Endodermal cell (in vitro differentiated cells): ENCODE data around the gene SAMD11. TPM values are rescaled to one million over a fixed set of nuclear protein-coding genes. Genes with fewer than 3 reads are reported as not detected.

Experiments
- DNase-seq: peaks from one replicate; pipeline ENCODE4 v3.0.0-alpha.2; 2017
- H3K27ac ChIP-seq: 2 replicates; pipeline ENCODE4 v1.5.1; 2013; ENCODE audit warnings: mild to moderate bottlenecking, low read depth, low read length, moderate library complexity
- H3K27me3 ChIP-seq: 2 replicates; pipeline ENCODE4 v1.6.1; 2013; ENCODE audit warnings: mild to moderate bottlenecking, low read length, moderate library complexity; ENCODE audit not compliant: insufficient read depth, control insufficient read depth, poor library complexity, severe bottlenecking
- H3K36me3 ChIP-seq: 2 replicates; pipeline ENCODE4 v1.7.0; 2013; ENCODE audit warnings: mild to moderate bottlenecking, low read length, moderate library complexity; ENCODE audit not compliant: control insufficient read depth, insufficient read depth
- H3K4me1 ChIP-seq: one replicate; pipeline ENCODE4 v1.7.0; 2013; ENCODE audit warnings: low read length; ENCODE audit not compliant: control insufficient read depth, insufficient read depth
- H3K4me3 ChIP-seq: 2 replicates; pipeline ENCODE4 v1.5.1; 2013; ENCODE audit warnings: mild to moderate bottlenecking, low read length, moderate library complexity
- H3K9ac ChIP-seq: 2 replicates; pipeline ENCODE4 v1.6.1; 2013; ENCODE audit warnings: mild to moderate bottlenecking, low read length, moderate library complexity; ENCODE audit not compliant: poor library complexity, severe bottlenecking; ENCODE audit errors: extremely low read depth
- H3K9me3 ChIP-seq: 2 replicates; pipeline ENCODE4 v1.6.1; 2013; ENCODE audit warnings: mild to moderate bottlenecking, low read length, moderate library complexity; ENCODE audit not compliant: control insufficient read depth
- H3K27ac Mint-ChIP-seq: 2 replicates; pipeline ENCODE4 v1.8.0; 2020; ENCODE audit warnings: mixed read lengths
- H3K27me3 Mint-ChIP-seq: 2 replicates; pipeline ENCODE4 v1.8.0; 2021; ENCODE audit warnings: mild to moderate bottlenecking, mixed read lengths; ENCODE audit not compliant: insufficient read depth
- H3K36me3 Mint-ChIP-seq: 2 replicates; pipeline ENCODE4 v1.8.0; 2020; ENCODE audit warnings: low read depth, mixed read lengths
- H3K4me1 Mint-ChIP-seq: 2 replicates; pipeline ENCODE4 v1.8.0; 2020; ENCODE audit warnings: mixed read lengths
- H3K4me3 Mint-ChIP-seq: 2 replicates; pipeline ENCODE4 v1.8.0; 2020; ENCODE audit warnings: mild to moderate bottlenecking, moderate library complexity, mixed read lengths
- H3K9me3 Mint-ChIP-seq: 2 replicates; pipeline ENCODE4 v1.8.0; 2020; ENCODE audit warnings: mild to moderate bottlenecking, mixed read lengths
- CTCF ChIP-seq: fragments of 200-600 bp; sonication (generic); conservative IDR thresholded peaks from 2 replicates; pipeline ENCODE4 v1.5.0; 2021; ENCODE audit warnings: antibody characterized with exemption, mild to moderate bottlenecking
- WGBS, 2 experiments: methylation state at CpG; one replicate each; pipeline versions ENCODE4 v1.1.5 to v1.1.7; 2013; ENCODE audit warnings: missing lambda C conversion rate in 2 of 2, mixed read lengths in 1 of 2; ENCODE audit not compliant: insufficient coverage in 1 of 2, insufficient read length in 1 of 2; 5-methylcytosine and 5-hydroxymethylcytosine counted together
- total RNA-seq, 2 donors: library from RNA; stranded (reverse); fragmentation: NEBNext Ultra II Directional in 1 of 2; extraction: Animal tissue kit (Norgen Biotek cat#: 25700) in 1 of 2; gene quantifications; 2 replicates in 1 of 2; 3 replicates in 1 of 2; pipeline ENCODE4 v1.2.1, GENCODE V29; 2021

Gene SAMD11
- total RNA-seq, 2 donors from 2014 or later: 152 to 156 TPM

- no peak for DNase-seq
- peaks cover 31% of the 10 kb centered on the region for H3K27me3 Mint-ChIP-seq
- Histone ChIP-seq H3K4me3 (no peak overlapping the region), H3K36me3 (no peaks in the 10 kb centered on the region), H3K27ac (no peak overlapping the region), H3K27me3 (peaks cover 46% of the 10 kb centered on the region), H3K9me3 (no peaks in the 10 kb centered on the region), H3K4me1 (no peaks in the 10 kb centered on the region), H3K9ac (no peak overlapping the region)
- no peaks in the 10 kb centered on the region for H3K4me1 Mint-ChIP-seq
- H3K4me3 Mint-ChIP-seq: no peak overlapping the region
- no peak overlapping the region for H3K27ac Mint-ChIP-seq
- WGBS, 2 experiments: 93 to 96% methylated on average over 18 to 26 of the region's 26 CpGs
- H3K9me3 Mint-ChIP-seq: no peaks in the 10 kb centered on the region
- TF ChIP-seq CTCF: no peak
- H3K36me3 Mint-ChIP-seq: peaks cover 8% of the 10 kb centered on the region
Measured at GRCh38 chr1:965526-966134, 41.9 kb downstream of the SAMD11 start.

GRCh38 chr1:966135-966703 lies 42.5 kb downstream of the SAMD11 start, which contains the start of gene PLEKHN1:
TSS of gene PLEKHN1 (plus strand) at chr1:966482. CDS start at chr1:966532, 50 bp downstream.
- Histone ChIP-seq H3K9ac (no peak within 1 kb of the TSS), H3K36me3 (no peaks in the 10 kb centered on the region), H3K27me3 (peaks cover 46% of the 10 kb centered on the region), H3K4me3 (peak within 1 kb of the TSS; percentile 64), H3K9me3 (no peaks in the 10 kb centered on the region), H3K27ac (no peak within 1 kb of the TSS), H3K4me1 (no peaks in the 10 kb centered on the region)
- Mint-ChIP-seq H3K27ac (no peak within 1 kb of the TSS), H3K36me3 (peaks cover 8% of the 10 kb centered on the region), H3K4me3 (peak within 1 kb of the TSS; percentile 50), H3K9me3 (no peaks in the 10 kb centered on the region), H3K27me3 (peaks cover 31% of the 10 kb centered on the region), H3K4me1 (no peaks in the 10 kb centered on the region)
- DNase-seq: peak; percentile 88
- 16 to 33% methylated on average over 17 to 31 of the region's 31 CpGs for WGBS, 2 experiments
- no peak for TF ChIP-seq CTCF

GRCh38 chr1:966704-967300 lies 43.1 kb downstream of the SAMD11 start:
- H3K27me3 Mint-ChIP-seq: peaks cover 29% of the 10 kb centered on the region
- H3K27ac Mint-ChIP-seq: no peak overlapping the region
- H3K36me3 Mint-ChIP-seq: peaks cover 6% of the 10 kb centered on the region
- H3K4me3 Mint-ChIP-seq: peak overlapping the region; percentile 50
- no peaks in the 10 kb centered on the region for H3K9me3 Mint-ChIP-seq
- H3K9me3 ChIP-seq: no peaks in the 10 kb centered on the region
- no peaks in the 10 kb centered on the region for H3K4me1 ChIP-seq
- no peaks in the 10 kb centered on the region for H3K36me3 ChIP-seq
- peaks cover 46% of the 10 kb centered on the region for H3K27me3 ChIP-seq
- no peaks in the 10 kb centered on the region for H3K4me1 Mint-ChIP-seq
- peak; percentile 87 for DNase-seq
- H3K4me3 ChIP-seq: peak overlapping the region; percentile 64
- 3 to 6% methylated on average over 29 to 60 of the region's 60 CpGs for WGBS, 2 experiments
- TF ChIP-seq CTCF: no peak
- H3K27ac ChIP-seq: no peak overlapping the region
- no peak overlapping the region for H3K9ac ChIP-seq
